HepG2 (cell line): ENCODE results near the gene POLG2. TPM values are rescaled to one million over a fixed set of nuclear protein-coding genes. Genes with fewer than 3 reads are reported as not detected.

Experiments
- ATAC-seq: fragments of 200-7000 bp; cut with Tn5 transposase; 3 replicates; pipeline ENCODE4 v1.9.1; 2020; ENCODE audit warnings: mild to moderate bottlenecking, moderate library complexity
- BruUV-seq: library from RNA; stranded (reverse); fragments of 400-500 nt; replicated peaks from 2 replicates; lab custom pipeline; 2021; lab: Mats Ljungman, UMichigan
- CTCF ChIA-PET: fragments of 300-600 bp; formaldehyde crosslinking; extraction: SDS; loops from one replicate; lab custom pipeline; 2021; ENCODE audit warnings: low total read pairs, inconsistent platforms, low intra/inter-chr PET ratio; lab: Yijun Ruan, JAX
- POLR2A ChIA-PET: fragments of 350-600 bp; sonication (Branson Sonifier 250); formaldehyde crosslinking; loops from one replicate; lab custom pipeline; 2020; ENCODE audit warnings: antibody characterized with exemption, inconsistent platforms; lab: Yijun Ruan, JAX
- DNase-seq: peaks from one replicate; pipeline ENCODE4 v3.0.0-alpha.2; 2015; ENCODE audit warnings: low spot score
- FAIRE-seq: peaks from 3 replicates; lab custom pipeline; 2011; peaks lifted over from hg19 to GRCh38; lab: Jason Lieb, UNC
- H2AFZ ChIP-seq: one replicate; pipeline ENCODE4 v1.6.1; 2011; ENCODE audit warnings: low read length, inconsistent platforms
- H3K27ac ChIP-seq: fragments of 300-600 bp; 3 replicates; pipeline ENCODE4 v1.8.0; 2011; ENCODE audit warnings: mixed run types, mild to moderate bottlenecking, mixed read lengths, low read length, inconsistent platforms; ENCODE audit not compliant: insufficient read depth; ENCODE audit errors: extremely low read length
- H3K27me3 ChIP-seq, 2 experiments: fragments of 200-600 bp in 1 of 2; 2 replicates in 1 of 2; 3 replicates in 1 of 2; pipeline versions ENCODE4 v1.6.0 to v1.8.0; 2011; ENCODE audit warnings: low read length in 2 of 2, mild to moderate bottlenecking in 2 of 2, moderate library complexity in 2 of 2, inconsistent platforms in 1 of 2; ENCODE audit not compliant: insufficient read depth in 2 of 2, control insufficient read depth in 1 of 2
- H3K36me3 ChIP-seq, 2 experiments: fragments of 200-600 bp in 1 of 2; replicated peaks in 1 of 2; 2 replicates in 1 of 2; 3 replicates in 1 of 2; pipeline versions ENCODE4 v1.5.1 to v1.8.0; 2011; ENCODE audit warnings: low read length in 2 of 2, inconsistent platforms in 1 of 2; ENCODE audit not compliant: insufficient read depth in 2 of 2, control insufficient read depth in 1 of 2
- H3K4me1 ChIP-seq: 2 replicates; pipeline ENCODE4 v1.5.1; 2012; ENCODE audit warnings: low read length, inconsistent platforms; ENCODE audit not compliant: insufficient read depth
- H3K4me2 ChIP-seq: 2 replicates; pipeline ENCODE4 v1.6.0; 2011; ENCODE audit warnings: low read depth, low read length, inconsistent platforms
- H3K4me3 ChIP-seq, 3 experiments: fragments of 200-600 bp in 1 of 3; sonication (generic), shearing (Covaris generic) in 1 of 3; replicated peaks in 1 of 3; 2 replicates each; pipeline ENCODE4 v1.5.1; 2011 to 2016; ENCODE audit warnings: low read length in 3 of 3, inconsistent platforms in 2 of 3, low read depth in 2 of 3, mild to moderate bottlenecking in 2 of 3, control low read depth in 1 of 3, mixed read lengths in 1 of 3; ENCODE audit not compliant: insufficient read depth in 1 of 3
- H3K79me2 ChIP-seq: one replicate; pipeline ENCODE4 v1.6.1; 2011; ENCODE audit warnings: low read length, inconsistent platforms; ENCODE audit not compliant: insufficient read depth
- H3K9ac ChIP-seq: 2 replicates; pipeline ENCODE4 v1.6.0; 2011; ENCODE audit warnings: mild to moderate bottlenecking, low read depth, low read length, inconsistent platforms; ENCODE audit not compliant: insufficient read depth
- H3K9me3 ChIP-seq: 2 replicates; pipeline ENCODE4 v1.5.1; 2012; ENCODE audit warnings: mild to moderate bottlenecking, low read length
- H4K20me1 ChIP-seq: 2 replicates; pipeline ENCODE4 v1.6.0; 2011; ENCODE audit warnings: inconsistent platforms, mild to moderate bottlenecking, low read length, moderate library complexity; ENCODE audit not compliant: insufficient read depth
- CEBPB ChIP-seq: IDR thresholded peaks from 2 replicates; pipeline ENCODE4 v1.6.1; 2011; ENCODE audit warnings: low read depth, low read length, improper control_type of control experiment, borderline replicate concordance
- JUN ChIP-seq: sonication (generic); formaldehyde crosslinking; IDR thresholded peaks from 2 replicates; pipeline ENCODE4 v1.4.0; 2020; ENCODE audit warnings: mild to moderate bottlenecking, missing genetic modification reagents
- KLF12 ChIP-seq: sonication (generic); formaldehyde crosslinking; IDR thresholded peaks from 2 replicates; pipeline ENCODE4 v1.4.0; 2020; ENCODE audit warnings: missing genetic modification reagents, borderline replicate concordance
- MYNN ChIP-seq: sonication (generic); formaldehyde crosslinking; IDR thresholded peaks from 2 replicates; pipeline ENCODE4 v1.4.0; 2020; ENCODE audit warnings: mild to moderate bottlenecking, low read depth, missing genetic modification reagents
- RAD21 ChIP-seq: fragments of 450-650 bp; formaldehyde crosslinking; IDR thresholded peaks from 2 replicates; pipeline ENCODE4 v1.5.0; 2020; ENCODE audit warnings: mild to moderate bottlenecking
- RBFOX2 ChIP-seq: fragments of 200-400 bp; formaldehyde crosslinking; IDR thresholded peaks from 2 replicates; pipeline ENCODE4 v1.6.1; 2017; ENCODE audit warnings: low read depth, mild to moderate bottlenecking, low read length
- RFXAP ChIP-seq: sonication (generic); formaldehyde crosslinking; IDR thresholded peaks from 2 replicates; pipeline ENCODE4 v1.4.0; 2020; ENCODE audit warnings: missing genetic modification reagents, borderline replicate concordance
- STAG1 ChIP-seq: sonication (generic); formaldehyde crosslinking; IDR thresholded peaks from 2 replicates; pipeline ENCODE4 v1.4.0; 2020; ENCODE audit warnings: missing genetic modification reagents
- ZFP62 ChIP-seq: sonication (generic); formaldehyde crosslinking; IDR thresholded peaks from 2 replicates; pipeline ENCODE4 v1.4.0; 2020; ENCODE audit warnings: missing genetic modification reagents
- ZNF431 ChIP-seq: sonication (generic); formaldehyde crosslinking; IDR thresholded peaks from 2 replicates; pipeline ENCODE4 v1.9.0; 2022; ENCODE audit warnings: missing genetic modification reagents, low read depth, mild to moderate bottlenecking, borderline replicate concordance
- WGBS: methylation state at CpG from one replicate; pipeline ENCODE4 v1.1.6; 2017; ENCODE audit warnings: low lambda C conversion rate; 5-methylcytosine and 5-hydroxymethylcytosine counted together
- in situ Hi-C: cut with HindIII; loops from 2 replicates; pipeline ENCODE4 v1.10.0; 2017; ENCODE audit warnings: low pct_unique_long_range_greater_than_20kb; ENCODE audit not compliant: extremely low pct_ligation_motif_present
- intact Hi-C: fragments of 100-400 bp; cut with micrococcal nuclease; formaldehyde crosslinking; loops from one replicate; pipeline ENCODE4 v1.10.0; 2022; ENCODE audit not compliant: unreplicated experiment
- polyA plus RNA-seq, 8 experiments: library from polyadenylated mRNA; depleted of rRNA in 3 of 8; stranded (reverse) in 7 of 8; unstranded in 1 of 8; fragments of >200 nt; fragmentation: Illumina TruSeq in 4 of 8; extraction: Trizol in 4 of 8; gene quantifications; 2 replicates each; pipeline versions ENCODE4 v1.2.1 to v1.2.3, GENCODE V29; 2011 to 2016; ENCODE audit warnings: low read depth in 4 of 8, missing spikeins in 1 of 8, mixed read lengths in 1 of 8; ENCODE audit not compliant: insufficient read depth in 1 of 8
- total RNA-seq, 5 experiments: library from RNA; depleted of rRNA; stranded (reverse); fragments of >200 nt; fragmentation: Illumina TruSeq; extraction: Trizol; gene quantifications; 2 replicates each; pipeline ENCODE4 v1.2.3, GENCODE V29; 2016; ENCODE audit warnings: low read depth in 1 of 5
- TF ChIP-seq, protein P1 (sequence below): IDR thresholded peaks from 2 replicates; pipeline ENCODE4 v1.6.1; 2018; ENCODE audit warnings: missing genetic modification reagents, mild to moderate bottlenecking, missing compliant biosample characterization
- TF ChIP-seq, protein P2 (sequence below): sonication (generic); formaldehyde crosslinking; IDR thresholded peaks from 2 replicates; pipeline ENCODE4 v1.5.0; 2020; ENCODE audit warnings: mild to moderate bottlenecking, missing genetic modification reagents, moderate library complexity
- TF ChIP-seq, protein P3 (sequence below): IDR thresholded peaks from 2 replicates; pipeline ENCODE4 v1.6.1; 2012; ENCODE audit warnings: low read depth, low read length, improper control_type of control experiment

POLG2 gene
- total and polyA plus RNA-seq, 2 of the 13 experiments (the other 11 are each of a cell fraction or from before 2014, with no cell fraction given) = 21.1 to 25.5 TPM

DNA sequence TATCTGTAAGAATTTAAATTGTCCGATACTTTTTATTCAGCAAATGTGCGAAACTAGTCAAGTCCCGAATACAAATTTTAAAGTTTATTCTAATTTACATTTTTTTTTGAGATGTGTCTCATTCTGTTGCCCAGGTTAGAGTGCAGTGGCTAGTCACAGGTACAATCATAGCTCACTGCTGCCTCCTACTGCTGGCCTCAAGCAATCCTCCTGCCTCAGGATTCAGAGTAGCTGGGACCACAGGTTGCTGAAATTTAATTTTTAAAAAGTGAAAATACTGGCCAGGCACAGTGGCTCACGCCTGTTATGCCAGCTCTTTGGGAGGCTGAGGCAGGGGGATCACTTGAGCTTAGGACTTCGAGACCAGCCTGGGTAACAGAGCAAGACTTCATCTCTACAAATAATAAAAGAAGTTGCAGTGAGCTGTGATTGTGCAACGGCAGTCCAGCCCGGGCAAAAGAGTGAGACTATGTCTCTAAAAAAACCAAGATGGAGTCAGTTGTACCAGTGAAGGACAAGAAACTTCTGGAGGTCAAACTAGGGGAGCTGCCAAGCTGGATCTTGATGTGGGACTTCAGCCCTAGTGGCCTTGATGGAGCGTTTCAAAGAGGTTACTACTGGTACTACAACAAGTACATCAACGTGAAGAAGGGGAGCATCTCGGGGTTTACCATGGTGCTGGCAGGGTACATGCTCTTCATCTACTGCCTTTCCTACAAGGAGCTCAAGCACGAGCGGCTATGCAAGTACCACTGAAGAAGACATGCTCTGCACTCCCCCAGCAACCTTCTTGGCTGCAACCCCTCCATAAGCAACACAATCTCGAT, 5.6 kb downstream of the POLG2 start:
- Histone ChIP-seq H3K4me3 (no peak overlapping the region), H3K27ac (no peak overlapping the region), H3K36me3 (peaks cover 10 to 32% of the 10 kb centered on the region in 2 experiments), H3K4me2 (no peak overlapping the region), H3K9ac (no peak overlapping the region), H4K20me1 (peaks cover 3% of the 10 kb centered on the region; the same call in 1 of the 2 replicates), H3K4me1 (peaks cover 26% of the 10 kb centered on the region), H3K27me3 (no peaks in the 10 kb centered on the region; a peak in 1 of 5 replicates), H3K79me2 (peaks cover 29% of the 10 kb centered on the region), H3K9me3 (no peaks in the 10 kb centered on the region), H2AFZ (no peak overlapping the region)
- ChIA-PET POLR2A (interaction anchor here (1.0 to 2.7 kb wide), 3 partner anchors 10 to 71 kb away, joined by 3 to 23 read pairs (median 3); partner anchors contain the start of genes CEP95 and DDX5), CTCF (interaction anchor here (1.2 to 4.8 kb wide), 4 partner anchors 72 to 184 kb away, joined by 4 to 57 read pairs (median 6); no protein-coding TSS in a partner anchor)
- FAIRE-seq (peak; percentile 37), DNase-seq (peak; percentile 57), ATAC-seq (peak; percentile 63)
- WGBS = 93% methylated on average over 13 of the region's 13 CpGs
- in situ Hi-C loops = loop anchor here (5.0 to 10.0 kb wide), 2 partner anchors 69 to 186 kb away; no protein-coding TSS in a partner anchor
- intact Hi-C loops = loop anchor here (1.0 to 10.0 kb wide), 3 partner anchors 71 to 336 kb away; no protein-coding TSS in a partner anchor
- no TSS peak for BruUV-seq
- TF ChIP-seq MYNN (CRISPR knock-in tag) (no peak), CEBPB (peak; percentile 73), ZNF431 (CRISPR knock-in tag) (peak; percentile 49; the same call in 1 of the 2 replicates), RBFOX2 (peak; percentile 32; the same call in 1 of the 2 replicates), JUN (CRISPR knock-in tag) (no peak), KLF12 (CRISPR knock-in tag) (no peak), STAG1 (CRISPR knock-in tag) (peak; percentile 67), ZFP62 (CRISPR knock-in tag) (no peak), RAD21 (peak; percentile 40; the same call in 1 of the 2 replicates), RFXAP (CRISPR knock-in tag) (0 out of 2 replicates have a peak, but pooled peaks have one; percentile 47)
- TF ChIP-seq, protein P1, sequence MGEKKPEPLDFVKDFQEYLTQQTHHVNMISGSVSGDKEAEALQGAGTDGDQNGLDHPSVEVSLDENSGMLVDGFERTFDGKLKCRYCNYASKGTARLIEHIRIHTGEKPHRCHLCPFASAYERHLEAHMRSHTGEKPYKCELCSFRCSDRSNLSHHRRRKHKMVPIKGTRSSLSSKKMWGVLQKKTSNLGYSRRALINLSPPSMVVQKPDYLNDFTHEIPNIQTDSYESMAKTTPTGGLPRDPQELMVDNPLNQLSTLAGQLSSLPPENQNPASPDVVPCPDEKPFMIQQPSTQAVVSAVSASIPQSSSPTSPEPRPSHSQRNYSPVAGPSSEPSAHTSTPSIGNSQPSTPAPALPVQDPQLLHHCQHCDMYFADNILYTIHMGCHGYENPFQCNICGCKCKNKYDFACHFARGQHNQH (CRISPR knock-in tag) = 0 out of 2 replicates have a peak, but pooled peaks have one; percentile 24
- TF ChIP-seq, protein P2, sequence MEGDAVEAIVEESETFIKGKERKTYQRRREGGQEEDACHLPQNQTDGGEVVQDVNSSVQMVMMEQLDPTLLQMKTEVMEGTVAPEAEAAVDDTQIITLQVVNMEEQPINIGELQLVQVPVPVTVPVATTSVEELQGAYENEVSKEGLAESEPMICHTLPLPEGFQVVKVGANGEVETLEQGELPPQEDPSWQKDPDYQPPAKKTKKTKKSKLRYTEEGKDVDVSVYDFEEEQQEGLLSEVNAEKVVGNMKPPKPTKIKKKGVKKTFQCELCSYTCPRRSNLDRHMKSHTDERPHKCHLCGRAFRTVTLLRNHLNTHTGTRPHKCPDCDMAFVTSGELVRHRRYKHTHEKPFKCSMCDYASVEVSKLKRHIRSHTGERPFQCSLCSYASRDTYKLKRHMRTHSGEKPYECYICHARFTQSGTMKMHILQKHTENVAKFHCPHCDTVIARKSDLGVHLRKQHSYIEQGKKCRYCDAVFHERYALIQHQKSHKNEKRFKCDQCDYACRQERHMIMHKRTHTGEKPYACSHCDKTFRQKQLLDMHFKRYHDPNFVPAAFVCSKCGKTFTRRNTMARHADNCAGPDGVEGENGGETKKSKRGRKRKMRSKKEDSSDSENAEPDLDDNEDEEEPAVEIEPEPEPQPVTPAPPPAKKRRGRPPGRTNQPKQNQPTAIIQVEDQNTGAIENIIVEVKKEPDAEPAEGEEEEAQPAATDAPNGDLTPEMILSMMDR (CRISPR knock-in tag) = peak; percentile 70
- TF ChIP-seq, protein P3, sequence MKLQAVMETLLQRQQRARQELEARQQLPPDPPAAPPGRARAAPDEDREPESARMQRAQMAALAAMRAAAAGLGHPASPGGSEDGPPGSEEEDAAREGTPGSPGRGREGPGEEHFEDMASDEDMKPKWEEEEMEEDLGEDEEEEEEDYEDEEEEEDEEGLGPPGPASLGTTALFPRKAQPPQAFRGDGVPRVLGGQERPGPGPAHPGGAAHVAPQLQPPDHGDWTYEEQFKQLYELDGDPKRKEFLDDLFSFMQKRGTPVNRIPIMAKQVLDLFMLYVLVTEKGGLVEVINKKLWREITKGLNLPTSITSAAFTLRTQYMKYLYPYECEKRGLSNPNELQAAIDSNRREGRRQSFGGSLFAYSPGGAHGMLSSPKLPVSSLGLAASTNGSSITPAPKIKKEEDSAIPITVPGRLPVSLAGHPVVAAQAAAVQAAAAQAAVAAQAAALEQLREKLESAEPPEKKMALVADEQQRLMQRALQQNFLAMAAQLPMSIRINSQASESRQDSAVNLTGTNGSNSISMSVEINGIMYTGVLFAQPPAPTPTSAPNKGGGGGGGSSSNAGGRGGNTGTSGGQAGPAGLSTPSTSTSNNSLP = no peak
